GM12873 (cell line): ENCODE data around the gene KIF6.

Experiments
- TF ChIP-seq, protein P1 (sequence below): IDR thresholded peaks from 2 replicates; pipeline ENCODE4 v1.5.1; 2012; ENCODE audit warnings: low read depth, mild to moderate bottlenecking, moderate library complexity, low read length, control low read depth; ENCODE audit not compliant: insufficient read depth; ENCODE audit errors: missing control alignments

Gene KIF6

DNA sequence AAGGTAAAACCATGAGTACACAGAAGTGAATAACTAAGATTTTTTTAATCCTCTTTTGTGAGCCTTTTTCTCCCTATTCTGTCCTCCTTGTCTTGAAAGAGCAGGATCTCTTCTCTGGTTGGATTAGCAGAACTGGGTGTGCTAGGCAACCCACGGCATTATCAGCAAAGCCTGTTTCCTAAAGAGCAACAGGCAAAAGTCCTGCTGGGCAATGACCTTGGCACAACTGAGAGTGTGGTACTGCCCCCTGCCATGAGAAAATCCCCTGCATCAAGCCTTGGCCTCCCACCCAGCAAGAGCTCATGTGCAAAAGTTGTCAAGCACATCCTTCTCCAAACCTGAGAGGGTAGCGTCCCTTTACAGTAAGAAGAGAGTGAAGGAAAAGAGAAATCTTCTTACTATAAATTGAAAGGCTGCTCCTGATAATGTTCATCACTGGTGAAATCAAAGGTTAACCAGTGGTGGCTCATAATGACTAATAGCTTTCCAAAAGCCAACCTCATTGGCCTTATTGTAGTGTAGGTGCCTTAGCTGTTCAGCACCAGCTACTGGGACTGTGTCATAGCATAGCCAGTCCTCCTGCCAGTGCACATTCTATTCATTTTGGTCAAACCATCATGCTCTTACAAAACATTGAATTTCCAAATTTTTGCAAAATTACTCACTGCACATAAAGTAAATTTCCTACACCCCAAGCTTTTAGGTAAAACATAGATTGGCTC, 17.1 kb downstream of the KIF6 start:
- TF ChIP-seq, protein P1, sequence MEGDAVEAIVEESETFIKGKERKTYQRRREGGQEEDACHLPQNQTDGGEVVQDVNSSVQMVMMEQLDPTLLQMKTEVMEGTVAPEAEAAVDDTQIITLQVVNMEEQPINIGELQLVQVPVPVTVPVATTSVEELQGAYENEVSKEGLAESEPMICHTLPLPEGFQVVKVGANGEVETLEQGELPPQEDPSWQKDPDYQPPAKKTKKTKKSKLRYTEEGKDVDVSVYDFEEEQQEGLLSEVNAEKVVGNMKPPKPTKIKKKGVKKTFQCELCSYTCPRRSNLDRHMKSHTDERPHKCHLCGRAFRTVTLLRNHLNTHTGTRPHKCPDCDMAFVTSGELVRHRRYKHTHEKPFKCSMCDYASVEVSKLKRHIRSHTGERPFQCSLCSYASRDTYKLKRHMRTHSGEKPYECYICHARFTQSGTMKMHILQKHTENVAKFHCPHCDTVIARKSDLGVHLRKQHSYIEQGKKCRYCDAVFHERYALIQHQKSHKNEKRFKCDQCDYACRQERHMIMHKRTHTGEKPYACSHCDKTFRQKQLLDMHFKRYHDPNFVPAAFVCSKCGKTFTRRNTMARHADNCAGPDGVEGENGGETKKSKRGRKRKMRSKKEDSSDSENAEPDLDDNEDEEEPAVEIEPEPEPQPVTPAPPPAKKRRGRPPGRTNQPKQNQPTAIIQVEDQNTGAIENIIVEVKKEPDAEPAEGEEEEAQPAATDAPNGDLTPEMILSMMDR = no peak

DNA sequence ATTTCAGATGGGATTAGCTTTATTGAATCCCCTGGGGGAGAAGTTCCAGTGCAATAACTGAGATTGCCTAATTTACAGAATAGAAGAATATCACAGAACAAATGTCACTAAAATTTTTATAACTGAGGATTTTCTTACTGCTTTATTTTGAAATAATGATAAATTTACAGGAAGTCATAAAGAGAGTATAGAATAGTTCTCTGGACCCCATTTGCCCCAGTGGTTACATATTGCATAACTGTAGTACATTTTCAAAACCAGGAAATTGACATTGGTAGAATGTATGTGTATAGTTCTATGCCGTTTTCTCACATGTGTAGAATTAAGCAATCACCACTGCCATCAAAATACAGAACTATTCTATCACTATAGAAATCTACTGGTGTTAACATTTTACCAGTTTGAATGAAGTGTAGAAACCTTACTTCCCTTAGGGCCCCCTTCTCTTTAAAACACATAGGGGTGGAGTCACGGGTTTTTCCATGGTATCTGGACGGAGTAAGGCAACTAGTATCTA, 18.3 kb downstream of the KIF6 start:
- TF ChIP-seq, protein P1 = no peak

DNA sequence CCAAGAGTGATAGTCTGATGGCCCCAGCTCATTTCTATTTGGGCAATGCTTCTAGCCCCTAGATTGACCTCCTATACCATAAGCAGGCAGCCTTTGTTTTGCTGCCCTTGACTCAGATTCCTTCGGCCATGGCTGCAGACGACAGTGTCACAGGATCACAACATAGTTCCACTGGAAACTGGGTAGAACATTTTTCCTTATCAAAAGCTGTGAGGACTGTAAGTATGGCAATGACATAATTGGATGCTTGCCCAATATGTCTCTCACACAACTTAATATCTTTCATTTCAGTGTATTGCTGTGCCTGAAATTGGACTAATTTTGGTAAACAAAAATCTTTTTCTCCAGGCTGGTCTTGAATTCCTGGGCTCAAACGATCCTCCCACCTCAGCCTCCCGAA, 22.9 kb downstream of the KIF6 start:
- TF ChIP-seq, protein P1 = no peak

DNA sequence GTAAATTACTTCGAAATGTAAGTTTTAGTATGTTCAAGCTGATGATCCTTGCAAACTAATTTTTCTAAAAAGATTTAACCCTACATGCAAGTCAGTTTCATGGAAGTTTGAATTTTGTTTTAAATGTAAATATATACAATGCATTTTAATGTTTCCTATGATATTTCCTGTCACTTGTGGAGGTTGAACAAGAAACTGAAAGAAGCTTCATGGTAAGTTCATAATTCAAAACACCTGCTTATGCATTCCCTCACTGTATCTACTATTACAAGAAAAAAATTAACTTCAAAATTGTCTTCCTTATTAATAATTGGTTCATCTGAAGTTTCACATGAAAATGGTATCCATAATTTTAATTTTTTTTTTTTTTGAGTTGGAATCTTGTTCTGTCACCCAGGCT, 24.8 kb downstream of the KIF6 start:
- TF ChIP-seq, protein P1 = no peak

DNA sequence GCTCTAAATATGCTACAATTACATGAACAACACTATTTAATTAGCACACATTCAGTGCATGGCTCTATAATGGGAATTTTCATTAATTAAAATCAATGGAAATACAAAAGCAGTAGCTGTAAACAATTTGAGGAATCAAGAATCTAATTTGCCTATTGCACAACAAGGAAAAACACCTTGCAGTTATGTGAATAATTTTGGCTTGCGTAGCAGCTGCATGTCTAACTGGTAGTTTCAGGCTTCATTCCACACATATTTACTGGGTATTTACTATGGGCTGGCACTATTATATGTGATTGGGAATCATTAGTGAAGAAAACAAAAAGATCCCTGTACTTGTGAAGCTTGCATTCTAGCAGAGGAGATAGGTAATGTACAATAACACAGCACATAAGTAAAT, 26.4 kb downstream of the KIF6 start:
- TF ChIP-seq, protein P1 = no peak

DNA sequence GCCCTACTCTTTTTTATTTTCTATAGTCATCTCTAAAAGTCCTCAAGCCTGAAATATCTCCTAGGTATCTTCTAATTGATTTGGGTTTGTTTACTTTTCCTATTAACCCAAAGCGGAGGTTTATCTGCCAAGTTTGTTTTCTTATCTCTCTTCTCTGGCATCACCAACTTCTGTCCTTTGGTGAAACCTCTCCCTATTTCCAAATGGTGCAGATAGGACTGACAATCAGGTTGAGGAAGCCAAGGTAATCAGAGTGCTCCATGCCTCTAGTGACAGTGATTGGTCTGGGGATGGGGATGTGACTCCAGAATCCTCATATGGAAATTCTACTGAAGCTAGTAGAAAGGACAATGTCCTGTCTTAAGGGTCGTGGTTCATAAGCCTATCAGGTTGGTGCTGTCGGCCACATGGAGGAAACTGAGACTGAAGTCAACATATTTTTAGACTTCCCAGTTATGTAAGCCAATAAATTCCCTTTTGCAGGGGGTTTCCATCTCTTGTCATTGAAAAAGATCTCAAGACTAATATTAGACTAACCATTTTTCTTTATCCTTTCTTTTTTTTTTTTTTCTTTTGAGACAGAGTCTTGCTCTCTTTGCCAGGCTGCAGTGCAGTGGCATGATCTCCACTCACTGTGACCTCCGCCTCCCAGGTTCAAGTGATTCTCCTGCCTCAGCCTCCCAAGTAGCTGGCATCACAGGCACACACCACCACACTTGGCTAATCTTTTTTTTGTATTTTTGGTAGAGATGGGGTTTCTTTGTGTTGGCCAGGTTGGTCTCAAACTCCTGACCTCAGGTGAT, 28.0 kb downstream of the KIF6 start:
- TF ChIP-seq, protein P1 = no peak

DNA sequence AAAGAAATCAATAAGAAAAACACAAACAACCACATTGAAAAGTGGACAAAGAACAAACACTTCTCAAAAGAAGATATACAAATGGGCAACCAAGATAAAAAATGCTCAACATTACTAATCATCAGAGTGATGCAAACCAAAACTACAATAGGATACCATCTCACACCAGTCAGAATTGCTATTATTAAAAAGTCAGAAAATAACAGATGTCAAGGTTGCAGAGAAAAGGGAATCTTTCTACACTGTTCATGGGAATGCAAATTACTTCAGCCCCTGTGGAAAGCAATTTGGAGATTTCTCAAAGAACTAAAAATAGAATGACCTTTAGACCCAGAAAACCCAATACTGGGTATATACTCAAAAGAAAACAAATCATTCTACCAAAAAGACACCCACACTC, 29.8 kb downstream of the KIF6 start:
- TF ChIP-seq, protein P1 = no peak
